Activated CD4-positive, alpha-beta T cell treated with anti-CD3 and anti-CD28 coated beads, Interleukin-2, amount 50 U/mL, for 4 hours (primary cell): ENCODE results near the gene ADAMTS2.
"Not testable (repeated sequence)": the region's sequence is repeated elsewhere in the genome, so short reads cannot be mapped to it uniquely, and the experiment has no call there.

Source experiments
- DNase-seq, 2 experiments: peaks; one replicate each; pipeline ENCODE4 v3.0.0-alpha.2; 2020

Gene ADAMTS2

GRCh38 chr5:179325296-179326031 lies 19.8 kb downstream of the ADAMTS2 start:
- no peak for DNase-seq

GRCh38 chr5:179324760-179325295 lies 20.4 kb downstream of the ADAMTS2 start:
- DNase-seq: no peak

GRCh38 chr5:179324316-179324715 lies 20.9 kb downstream of the ADAMTS2 start:
- DNase-seq: not testable (repeated sequence)

GRCh38 chr5:179323026-179323870 lies 22.0 kb downstream of the ADAMTS2 start:
- no peak for DNase-seq

- no peak for DNase-seq
These were observed 22.9 kb downstream of the ADAMTS2 start for GRCh38 chr5:179322071-179323025.

- no peak for DNase-seq
These were observed 23.9 kb downstream of the ADAMTS2 start for GRCh38 chr5:179321206-179321987.

GRCh38 chr5:179319741-179320281 lies 25.4 kb downstream of the ADAMTS2 start:
- DNase-seq: no peak

GRCh38 chr5:179319123-179319522 lies 26.1 kb downstream of the ADAMTS2 start:
- DNase-seq: no peak

- DNase-seq: no peak
These were observed 26.9 kb downstream of the ADAMTS2 start for GRCh38 chr5:179318221-179318955.

GRCh38 chr5:179317411-179318220 lies 27.6 kb downstream of the ADAMTS2 start:
- no peak for DNase-seq

- no peak for DNase-seq
These were observed 28.3 kb downstream of the ADAMTS2 start for GRCh38 chr5:179316982-179317381.

- DNase-seq: no peak
These were observed 29.1 kb downstream of the ADAMTS2 start for GRCh38 chr5:179316111-179316551.

- no peak for DNase-seq
These were observed 29.8 kb downstream of the ADAMTS2 start for GRCh38 chr5:179315356-179315890.

GRCh38 chr5:179314606-179315355 lies 30.5 kb downstream of the ADAMTS2 start:
- DNase-seq: no peak

- no peak for DNase-seq
These were observed 31.3 kb downstream of the ADAMTS2 start for GRCh38 chr5:179313849-179314521.

GRCh38 chr5:179312557-179313235 lies 32.6 kb downstream of the ADAMTS2 start:
- no peak for DNase-seq

- no peak for DNase-seq
These were observed 33.7 kb downstream of the ADAMTS2 start for GRCh38 chr5:179311581-179311980.

- no peak for DNase-seq
These were observed 34.2 kb downstream of the ADAMTS2 start for GRCh38 chr5:179311091-179311470.
